ENCODE data around the gene CIDEA.

- TF ChIP-seq CTCF (IDR thresholded peaks at IDR 0.05) (no peak), CREB1 (CRISPR knock-in tag; IDR thresholded peaks at IDR 0.05) (no peak), ESRRA (CRISPR knock-in tag; IDR thresholded peaks at IDR 0.05; ENCODE audit: borderline replicate concordance) (no peak)
These were observed 54.4 kb downstream of the CIDEA start for GRCh38 chr18:12308386-12309100.
